Activated naive CD4-positive, alpha-beta T cell treated with anti-CD3 and anti-CD28 coated beads for 36 hours (primary cell): Measurements from ENCODE around the gene LCE3C. TPM values are rescaled to one million over a fixed set of nuclear protein-coding genes. Genes with fewer than 3 reads are reported as not detected.
"Not testable (repeated sequence)": the region's sequence is repeated elsewhere in the genome, so short reads cannot be mapped to it uniquely, and the experiment has no call there.

Source experiments
- CTCF ChIA-PET: fragments of 350-600 bp; sonication (Branson Sonifier 250); formaldehyde crosslinking; loops from one replicate; lab custom pipeline; 2021; ENCODE audit warnings: antibody characterized with exemption; lab: Charles Lee
- DNase-seq: peaks from one replicate; pipeline ENCODE4 v3.0.0-alpha.2; 2020
- H3K27ac Mint-ChIP-seq: one replicate; pipeline ENCODE4 v1.8.0; 2021; ENCODE audit warnings: mild to moderate bottlenecking, mixed read lengths
- H3K27me3 Mint-ChIP-seq: one replicate; pipeline ENCODE4 v1.8.0; 2021; ENCODE audit warnings: low read depth, mixed read lengths
- H3K36me3 Mint-ChIP-seq: one replicate; pipeline ENCODE4 v1.8.0; 2021; ENCODE audit warnings: low read depth, mixed read lengths
- H3K4me1 Mint-ChIP-seq: one replicate; pipeline ENCODE4 v1.8.0; 2021; ENCODE audit warnings: low read depth, mixed read lengths
- H3K4me3 Mint-ChIP-seq: one replicate; pipeline ENCODE4 v1.8.0; 2021; ENCODE audit warnings: mild to moderate bottlenecking, moderate library complexity, mixed read lengths
- H3K9me3 Mint-ChIP-seq: one replicate; pipeline ENCODE4 v1.8.0; 2021; ENCODE audit warnings: mixed read lengths
- intact Hi-C: fragments of 100-400 bp; cut with micrococcal nuclease; formaldehyde crosslinking; loops from one replicate; pipeline ENCODE4 v1.15.1; 2023
- total RNA-seq, 2 experiments: library from RNA; stranded (reverse); gene quantifications; one replicate each; pipeline ENCODE4 v1.2.3, GENCODE V29; 2021

The LCE3C gene, protein sequence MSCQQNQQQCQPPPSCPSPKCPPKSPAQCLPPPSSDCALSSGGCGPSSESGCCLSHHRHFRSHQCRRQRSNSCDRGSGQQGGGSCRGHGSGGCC
- not detected for total RNA-seq

DNA sequence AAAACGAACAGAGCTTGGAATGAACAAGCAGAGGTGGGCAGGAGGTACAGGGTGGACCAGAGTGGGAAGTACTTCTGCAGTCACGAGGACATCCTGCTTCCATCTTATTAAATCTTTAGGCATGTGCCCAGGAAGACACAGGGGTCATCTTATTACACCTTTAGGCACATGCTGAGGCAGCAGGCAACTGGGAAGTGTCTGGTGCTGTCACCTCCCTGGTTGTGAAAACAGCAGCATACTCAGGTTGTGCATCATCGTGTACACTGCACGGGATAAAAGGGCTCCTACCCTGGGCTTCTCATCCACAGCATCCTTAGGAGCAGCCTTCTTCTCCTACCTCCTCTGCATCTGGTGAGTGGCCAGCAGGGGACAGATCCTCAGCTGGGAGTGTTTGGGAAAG, at the start of gene LCE3C:
Gene LCE3C (plus strand): TSS at position 301 of the 400 bp plus-strand sequence. CDS start 498 bp downstream, outside the sequence.
- H3K9me3 Mint-ChIP-seq, result no peaks in the 10 kb centered on the region

DNA sequence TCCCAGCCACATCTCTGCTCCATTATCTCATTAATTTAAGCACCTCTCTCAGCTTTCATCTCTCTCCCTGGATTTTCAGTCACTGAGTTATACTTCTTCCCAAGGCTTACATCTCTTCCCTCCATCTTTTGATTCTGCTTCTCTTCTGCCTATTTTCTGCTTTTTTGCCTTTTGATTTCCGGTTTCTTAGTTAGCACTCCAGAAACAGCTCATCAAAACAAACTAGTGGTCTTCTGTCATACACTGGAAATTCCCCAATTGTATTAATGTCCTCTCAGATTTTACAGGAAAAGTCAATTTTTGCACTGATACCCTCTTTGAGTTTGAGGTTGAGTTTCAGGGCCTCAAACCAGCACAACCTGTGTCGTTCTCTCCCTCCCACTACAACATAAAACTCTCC, 34.9 kb upstream of the LCE3C start:
- Mint-ChIP-seq H3K4me1 (no peaks in the 10 kb centered on the region), H3K27ac (no peak overlapping the region), H3K27me3 (peaks cover 3% of the 10 kb centered on the region), H3K9me3 (peaks cover 6% of the 10 kb centered on the region), H3K4me3 (no peak overlapping the region), H3K36me3 (no peaks in the 10 kb centered on the region)
- intact Hi-C loops, result no loop called here
- CTCF ChIA-PET, result no interaction called here
- DNase-seq, result no peak

More for the DNA sequence above, at the start of gene LCE3C:
- H3K4me1 Mint-ChIP-seq, result no peaks in the 10 kb centered on the region
- intact Hi-C loops, result no loop called here
- H3K36me3 Mint-ChIP-seq, result no peaks in the 10 kb centered on the region
- H3K4me3 Mint-ChIP-seq, result no peak within 1 kb of the TSS
- H3K27me3 Mint-ChIP-seq, result no peaks in the 10 kb centered on the region
- H3K27ac Mint-ChIP-seq, result no peak within 1 kb of the TSS
- DNase-seq, result no peak
- CTCF ChIA-PET, result no interaction called here

DNA sequence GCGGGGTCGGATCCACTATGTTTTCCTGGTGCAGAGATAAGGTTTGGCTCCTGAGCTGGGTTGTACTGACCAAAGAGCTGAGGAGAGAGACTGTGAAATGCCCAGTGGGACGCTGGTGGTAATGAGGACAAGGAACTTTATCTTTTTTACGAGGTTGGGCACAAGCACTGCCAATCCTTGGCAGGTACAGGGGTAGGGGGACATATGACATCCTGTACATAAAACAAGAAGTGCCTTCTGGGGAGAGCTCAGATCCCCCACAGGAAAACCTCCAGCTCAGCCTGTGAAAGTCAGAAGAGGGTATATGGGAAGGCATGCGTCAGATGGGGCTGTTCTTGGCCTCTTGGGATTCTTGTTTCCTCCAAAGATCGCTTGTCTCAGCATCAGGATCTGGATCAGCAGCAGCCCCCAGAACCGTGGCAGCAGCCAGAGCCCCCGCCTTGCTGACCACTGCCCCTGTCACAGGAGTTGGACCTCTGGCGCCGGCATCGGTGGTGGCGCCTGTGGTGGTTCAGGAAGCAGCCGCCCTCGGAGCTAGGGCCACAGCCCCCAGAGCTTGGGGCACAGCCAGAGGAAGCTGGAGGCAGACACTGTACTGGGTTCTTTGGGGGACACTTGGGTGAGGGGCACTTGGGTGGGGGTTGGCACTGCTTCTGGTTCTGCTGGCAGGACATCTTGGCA, 34.4 kb upstream of the LCE3C start:
- Mint-ChIP-seq H3K9me3 (peaks cover 6% of the 10 kb centered on the region), H3K27ac (no peak overlapping the region), H3K4me3 (no peak overlapping the region), H3K4me1 (no peaks in the 10 kb centered on the region), H3K36me3 (no peaks in the 10 kb centered on the region), H3K27me3 (peaks cover 3% of the 10 kb centered on the region)
- no peak for DNase-seq
- intact Hi-C loops, result no loop called here
- CTCF ChIA-PET, result no interaction called here

DNA sequence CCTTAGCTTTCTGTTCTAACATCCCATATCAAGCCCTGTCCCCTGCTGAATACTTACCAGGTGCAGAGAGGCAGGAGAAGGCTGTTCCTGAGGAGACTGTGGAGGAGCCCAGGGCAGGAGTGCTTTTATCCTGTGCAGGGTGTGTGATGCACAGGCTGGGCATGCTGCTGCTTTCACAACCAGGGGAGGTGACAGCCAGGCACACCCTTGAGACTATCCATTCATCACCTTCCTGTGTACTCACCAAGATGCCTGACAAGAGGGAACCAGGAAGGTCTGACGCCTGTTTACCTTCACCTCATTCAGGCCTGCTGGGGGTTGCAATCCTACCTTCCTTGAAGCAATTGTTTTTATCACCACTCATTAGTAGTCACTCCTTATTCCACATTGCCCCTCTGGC, 33.4 kb upstream of the LCE3C start, which contains the start of gene LCE3E:
Gene LCE3E (minus strand): TSS at position 100 of the 400 bp plus-strand sequence. CDS start 572 bp downstream, outside the sequence.
- DNase-seq, result no peak
- CTCF ChIA-PET, result no interaction called here
- no peak within 1 kb of the TSS for H3K4me3 Mint-ChIP-seq
- peaks cover 6% of the 10 kb centered on the region for H3K9me3 Mint-ChIP-seq
- no peak within 1 kb of the TSS for H3K27ac Mint-ChIP-seq
- H3K27me3 Mint-ChIP-seq, result peaks cover 8% of the 10 kb centered on the region
- H3K4me1 Mint-ChIP-seq, result no peaks in the 10 kb centered on the region
- H3K36me3 Mint-ChIP-seq, result no peaks in the 10 kb centered on the region
- intact Hi-C loops, result no loop called here

DNA sequence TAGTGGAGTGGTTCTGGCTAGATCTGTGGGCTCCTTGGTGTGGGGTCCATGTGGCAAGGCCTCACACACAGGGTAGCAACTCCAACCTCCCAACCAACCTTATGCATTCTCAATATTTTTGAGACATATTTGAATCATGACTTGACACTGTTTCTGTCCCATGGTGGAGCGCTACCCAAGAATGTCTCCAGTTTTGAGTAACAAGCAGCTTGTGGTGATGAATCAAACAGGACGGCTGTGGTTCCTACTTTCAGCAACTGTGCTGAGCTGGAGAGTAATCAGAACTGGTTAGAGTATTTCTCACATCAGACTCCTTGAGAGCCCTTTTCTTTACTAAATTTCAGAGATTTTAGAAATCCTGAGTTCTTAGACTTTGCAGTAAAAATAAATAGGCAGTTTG, 22.9 kb upstream of the LCE3C start:
- Mint-ChIP-seq H3K36me3 (no peaks in the 10 kb centered on the region), H3K9me3 (no peaks in the 10 kb centered on the region), H3K4me1 (no peaks in the 10 kb centered on the region), H3K27ac (no peak overlapping the region), H3K27me3 (peaks cover 21% of the 10 kb centered on the region), H3K4me3 (no peak overlapping the region)
- CTCF ChIA-PET, result interaction anchor here (1.1 to 1.3 kb wide), 2 partner anchors 46 to 388 kb away, joined by 3 to 6 read pairs; partner anchors contain the start of gene LCE3A
- no peak for DNase-seq
- intact Hi-C loops, result no loop called here

DNA sequence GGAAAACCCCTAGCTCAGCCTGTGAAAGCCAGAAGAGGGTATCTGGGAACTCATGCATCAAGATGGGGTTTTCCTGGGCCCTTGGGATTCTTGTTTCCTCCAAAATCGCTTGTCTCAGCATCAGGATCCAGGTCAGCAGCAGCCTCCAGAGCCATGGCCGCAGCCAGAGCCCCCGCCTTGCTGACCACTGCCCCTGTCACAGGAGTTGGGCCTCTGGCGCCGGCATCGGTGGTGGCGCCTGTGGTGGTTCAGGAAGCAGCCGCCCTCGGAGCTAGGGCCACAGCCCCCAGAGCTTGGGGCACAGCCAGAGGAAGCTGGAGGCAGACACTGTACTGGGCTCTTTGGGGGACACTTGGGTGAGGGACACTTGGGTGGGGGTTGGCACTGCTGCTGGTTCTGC, 20.5 kb upstream of the LCE3C start:
- H3K4me1 Mint-ChIP-seq, H3K4me3 Mint-ChIP-seq: not testable (repeated sequence)

DNA sequence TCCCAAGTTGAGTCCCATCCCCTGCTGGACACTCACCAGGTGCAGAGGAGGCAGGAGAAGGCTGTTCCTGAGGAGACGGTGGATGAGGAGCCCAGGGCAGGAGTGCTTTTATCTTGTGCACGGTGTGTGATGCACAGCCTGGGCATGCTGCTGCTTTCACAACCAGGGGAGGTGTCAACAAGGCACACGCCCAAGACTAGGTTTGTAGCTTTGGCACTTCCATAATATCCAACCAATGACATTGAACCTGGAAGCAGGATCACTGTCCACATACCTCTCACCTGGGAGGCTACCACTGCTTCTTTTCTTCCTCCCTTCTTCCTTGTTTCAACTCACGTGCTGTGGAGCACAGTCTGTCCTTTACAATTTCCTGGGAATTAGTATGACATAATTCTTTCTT, 19.6 kb upstream of the LCE3C start, which contains the start of gene LCE3D:
Gene LCE3D (minus strand): TSS at position 84 of the 400 bp plus-strand sequence. CDS start 580 bp downstream, outside the sequence.
- Mint-ChIP-seq H3K36me3 (no peaks in the 10 kb centered on the region), H3K4me1 (no peaks in the 10 kb centered on the region), H3K9me3 (no peaks in the 10 kb centered on the region), H3K4me3 (no peak within 1 kb of the TSS), H3K27me3 (peaks cover 14% of the 10 kb centered on the region), H3K27ac (no peak within 1 kb of the TSS)
- CTCF ChIA-PET, result no interaction called here
- intact Hi-C loops, result no loop called here
- DNase-seq, result no peak

More for the DNA sequence above, 20.5 kb upstream of the LCE3C start:
- H3K36me3 Mint-ChIP-seq, intact Hi-C loops, DNase-seq, H3K27ac Mint-ChIP-seq, H3K9me3 Mint-ChIP-seq: not testable (repeated sequence)
- H3K27me3 Mint-ChIP-seq, result peaks cover 14% of the 10 kb centered on the region
- CTCF ChIA-PET, result interaction anchor here (1.0 kb wide), 1 partner anchor 17 kb away, joined by 3 read pairs; no protein-coding TSS in a partner anchor

DNA sequence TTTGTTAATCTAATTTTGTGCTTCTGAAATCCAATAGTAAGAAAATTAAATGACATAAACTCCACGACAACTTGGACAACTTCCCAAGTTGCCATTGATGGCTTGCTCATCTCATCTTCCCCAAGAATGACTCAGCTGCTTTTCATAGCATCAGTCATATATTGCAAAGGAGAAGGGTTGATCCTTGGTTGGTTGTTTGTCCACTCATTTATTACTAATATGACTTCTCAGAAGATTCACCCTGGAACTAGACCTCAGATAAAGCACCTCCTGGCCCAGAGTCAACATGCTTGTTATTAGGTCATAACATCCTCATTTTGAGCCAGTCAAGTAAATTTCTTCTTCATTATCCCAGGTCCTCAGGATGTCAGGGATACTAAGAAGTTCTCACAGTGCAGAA, 17.4 kb upstream of the LCE3C start:
- no peak overlapping the region for H3K4me3 Mint-ChIP-seq
- H3K36me3 Mint-ChIP-seq, result no peaks in the 10 kb centered on the region
- H3K27ac Mint-ChIP-seq, result no peak overlapping the region
- intact Hi-C loops, result no loop called here
- H3K27me3 Mint-ChIP-seq, result peaks cover 10% of the 10 kb centered on the region
- CTCF ChIA-PET, result interaction anchor here (0.7 kb wide), 1 partner anchor 1228 kb away, joined by 3 read pairs; no protein-coding TSS in a partner anchor
- DNase-seq, result no peak
- H3K9me3 Mint-ChIP-seq, result no peaks in the 10 kb centered on the region
- no peaks in the 10 kb centered on the region for H3K4me1 Mint-ChIP-seq

DNA sequence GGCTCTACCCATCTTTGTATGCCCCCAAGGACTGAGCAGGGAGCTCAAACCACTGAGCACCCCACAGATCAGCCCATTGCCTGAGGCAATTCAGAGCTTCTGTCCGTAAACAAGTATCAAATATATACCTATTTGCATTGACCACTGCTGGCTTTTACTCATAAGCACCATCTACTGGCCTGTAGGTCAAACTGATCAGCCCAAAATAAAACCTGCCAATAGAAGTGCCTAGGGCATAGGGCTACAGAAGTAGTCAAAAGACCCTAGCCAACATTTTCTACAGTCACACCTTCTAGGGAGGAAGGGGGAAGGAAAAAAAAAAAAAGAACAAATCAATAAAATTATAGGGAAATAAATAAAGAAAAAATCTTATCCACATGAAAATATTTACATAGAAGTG, 14.4 kb upstream of the LCE3C start:
- Mint-ChIP-seq H3K9me3 (no peaks in the 10 kb centered on the region), H3K4me1 (no peaks in the 10 kb centered on the region), H3K27me3 (peaks cover 3% of the 10 kb centered on the region), H3K4me3 (no peak overlapping the region), H3K36me3 (no peaks in the 10 kb centered on the region), H3K27ac (no peak overlapping the region)
- intact Hi-C loops, result no loop called here
- no peak for DNase-seq
- CTCF ChIA-PET, result no interaction called here

DNA sequence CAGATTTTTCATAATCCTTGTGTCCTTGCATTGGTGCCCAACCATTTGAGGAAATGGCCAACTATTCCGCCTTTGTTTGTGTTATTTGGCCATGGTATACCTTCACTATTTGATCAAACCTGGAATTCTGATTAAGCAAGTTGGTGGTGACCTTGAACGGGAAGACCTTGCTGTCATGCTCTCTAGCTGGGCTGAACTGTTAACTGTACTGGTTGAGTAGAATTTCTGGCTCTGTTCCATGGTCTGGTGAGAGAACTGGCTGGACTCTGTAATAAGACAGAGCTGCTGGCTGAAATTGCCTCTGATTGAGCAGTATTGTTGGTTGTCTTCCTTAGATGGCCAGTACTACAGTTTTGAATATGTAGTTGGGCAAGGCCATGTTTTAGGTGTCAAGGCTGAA, 3.0 kb upstream of the LCE3C start:
- Mint-ChIP-seq H3K4me3 (no peak overlapping the region), H3K4me1 (no peaks in the 10 kb centered on the region), H3K27ac (no peak overlapping the region), H3K36me3 (no peaks in the 10 kb centered on the region), H3K9me3 (no peaks in the 10 kb centered on the region), H3K27me3 (no peaks in the 10 kb centered on the region)
- DNase-seq, result no peak
- CTCF ChIA-PET, result no interaction called here
- intact Hi-C loops, result no loop called here

DNA sequence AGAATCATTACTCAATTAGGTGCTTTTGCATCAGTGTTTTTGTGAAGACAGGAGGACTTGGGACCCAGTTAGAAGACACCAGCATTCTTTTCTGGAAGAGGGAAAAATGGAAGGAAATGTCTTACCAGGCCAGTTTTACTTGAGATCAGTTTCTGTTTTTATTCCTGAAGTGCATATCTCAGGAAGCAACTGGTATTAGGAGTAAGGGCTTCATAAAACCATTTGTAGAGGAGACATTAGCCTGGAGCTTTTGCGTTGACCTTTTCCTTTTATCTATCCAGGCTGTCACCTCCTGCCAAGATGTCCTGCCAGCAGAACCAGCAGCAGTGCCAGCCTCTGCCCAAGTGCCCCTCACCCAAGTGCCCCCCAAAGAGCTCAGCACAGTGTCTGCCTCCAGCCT, 13.5 kb downstream of the LCE3C start, which contains the start of gene LCE3B:
Gene LCE3B (plus strand): TSS at position 301 of the 400 bp plus-strand sequence. CDS start 0 bp downstream, at position 301.
- no peaks in the 10 kb centered on the region for H3K36me3 Mint-ChIP-seq
- H3K27me3 Mint-ChIP-seq, result no peaks in the 10 kb centered on the region
- CTCF ChIA-PET, result no interaction called here
- no peaks in the 10 kb centered on the region for H3K4me1 Mint-ChIP-seq
- H3K4me3 Mint-ChIP-seq, result no peak within 1 kb of the TSS
- H3K27ac Mint-ChIP-seq, result no peak within 1 kb of the TSS
- intact Hi-C loops, result no loop called here
- DNase-seq, result no peak
- peaks cover 3% of the 10 kb centered on the region for H3K9me3 Mint-ChIP-seq

DNA sequence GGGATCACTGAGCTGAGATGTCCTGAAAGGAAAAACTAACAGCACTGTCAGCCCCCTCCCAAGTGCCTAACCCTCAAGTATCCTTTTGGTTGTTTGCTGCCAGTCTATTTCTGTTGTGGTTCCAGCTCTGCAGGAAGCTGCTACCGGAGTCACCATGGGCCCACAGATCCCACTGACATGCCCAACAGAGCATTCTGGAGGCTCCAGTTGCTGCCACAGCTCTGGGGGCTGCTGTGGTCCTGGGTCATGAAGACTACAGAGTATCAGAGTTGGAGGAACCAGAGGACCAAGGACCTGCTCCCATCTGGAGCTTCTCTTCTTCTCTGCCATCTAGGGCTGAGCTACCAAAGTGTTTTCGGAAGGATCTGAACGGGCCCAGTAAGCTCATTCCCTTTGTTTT, 22.0 kb downstream of the LCE3C start:
- H3K36me3 Mint-ChIP-seq, result no peaks in the 10 kb centered on the region
- H3K9me3 Mint-ChIP-seq, result peaks cover 8% of the 10 kb centered on the region
- peaks cover 17% of the 10 kb centered on the region for H3K27me3 Mint-ChIP-seq
- no peak for DNase-seq
- intact Hi-C loops, result loop anchor here (10.0 kb wide), 1 partner anchor 137 kb away; no protein-coding TSS in a partner anchor
- CTCF ChIA-PET, result interaction anchor here (0.6 to 1.5 kb wide), 3 partner anchors 10 to 44 kb away, joined by 3 to 6 read pairs (median 3); no protein-coding TSS in a partner anchor
- H3K27ac Mint-ChIP-seq, result no peak overlapping the region
- no peak overlapping the region for H3K4me3 Mint-ChIP-seq
- H3K4me1 Mint-ChIP-seq, result peaks cover 1% of the 10 kb centered on the region
